ENCODE results near the gene LCP2.

Gene LCP2

DNA sequence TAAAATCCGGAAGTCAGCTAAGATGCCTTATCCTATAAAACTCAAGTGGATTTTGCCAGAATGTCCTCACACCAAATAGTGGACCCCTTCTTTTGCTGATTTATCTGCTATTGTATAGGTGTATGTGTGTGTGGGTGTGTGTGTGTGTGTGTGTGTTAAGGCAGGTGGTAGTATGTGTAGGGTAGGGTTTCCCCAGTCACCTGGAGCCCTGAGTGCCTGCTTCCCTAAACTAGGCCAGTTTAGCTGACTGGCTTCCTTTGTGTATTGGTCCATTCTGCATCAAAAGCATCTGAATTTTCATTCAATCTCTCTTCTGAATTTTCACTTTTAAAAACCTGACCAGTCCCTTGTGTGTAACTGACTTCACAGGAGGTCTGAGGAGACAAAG, 42.2 kb upstream of the LCP2 start:
- no peak for DNase-seq (ENCODE audit: low read depth)
- no peak for TF ChIP-seq CTCF (conservative IDR thresholded peaks at IDR 0.05; ENCODE audit: low read depth, low read length)
- no peak overlapping the region for H3K4me3 ChIP-seq (ENCODE audit: low read length)

DNA sequence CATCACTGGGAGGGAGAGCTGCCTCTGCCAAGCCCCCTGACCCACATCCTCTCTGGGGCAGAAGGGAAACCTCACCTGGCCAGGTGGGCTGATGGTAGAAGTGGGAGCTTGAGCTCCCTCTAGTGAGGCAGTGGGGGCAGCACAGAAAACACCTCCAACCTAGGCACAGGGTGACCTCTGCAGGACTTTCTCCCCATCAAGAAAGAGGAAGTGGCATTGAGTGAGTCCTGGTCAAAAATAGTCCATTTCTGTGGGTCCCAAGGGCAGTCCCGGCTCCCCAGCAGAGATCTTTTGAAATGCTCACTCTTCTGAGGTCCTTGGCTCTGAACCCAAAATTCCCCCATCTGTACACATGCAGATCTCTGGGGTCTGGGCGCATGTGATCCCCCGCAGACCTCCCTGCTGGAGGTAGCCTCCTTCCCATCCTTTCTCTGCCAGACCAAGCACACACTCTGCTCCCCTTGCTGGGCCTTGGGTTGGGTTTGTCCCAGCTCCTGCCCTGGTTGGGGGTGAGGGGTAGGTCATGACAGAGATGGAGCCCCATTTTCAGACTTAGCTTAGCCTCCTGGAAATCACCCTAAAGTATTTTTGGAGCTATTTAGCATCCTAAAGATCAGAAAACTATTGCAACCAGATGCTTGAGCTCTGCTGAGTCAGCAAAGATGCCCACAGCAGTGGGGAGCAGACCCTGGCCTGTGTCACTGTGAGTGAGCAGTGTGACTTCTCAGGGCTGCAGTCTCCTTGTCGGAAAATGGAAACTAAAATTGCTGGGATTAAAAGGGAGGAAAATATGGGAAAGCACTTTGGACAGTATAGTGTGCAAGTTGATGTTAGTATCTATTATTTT, 41.6 kb upstream of the LCP2 start:
- TF ChIP-seq CTCF (conservative IDR thresholded peaks at IDR 0.05; ENCODE audit: low read depth, low read length), result peak; percentile 12
- H3K4me3 ChIP-seq (ENCODE audit: low read length), result no peak overlapping the region
- DNase-seq (ENCODE audit: low read depth), result no peak

DNA sequence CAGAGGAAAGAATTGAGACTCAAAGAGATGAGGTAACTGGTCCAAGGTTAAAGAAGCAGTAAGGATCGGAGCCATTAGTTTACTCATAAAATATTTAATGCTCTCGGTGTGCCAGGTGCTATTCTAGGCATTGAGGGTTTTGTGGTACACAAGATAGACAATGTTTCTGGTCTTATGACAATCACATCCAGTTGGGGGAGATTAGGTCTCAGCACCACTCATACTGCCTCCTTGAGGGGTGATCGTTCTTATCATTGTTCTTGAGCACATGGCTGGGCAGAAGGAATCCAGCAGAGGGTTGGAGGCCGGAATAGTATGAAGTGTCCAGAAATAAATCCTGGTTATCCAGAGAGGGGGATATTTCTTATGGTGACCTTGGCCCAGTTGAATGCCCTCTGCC, 40.7 kb upstream of the LCP2 start:
- no peak for TF ChIP-seq CTCF (conservative IDR thresholded peaks at IDR 0.05; ENCODE audit: low read depth, low read length)
- no peak overlapping the region for H3K4me3 ChIP-seq (ENCODE audit: low read length)
- no peak for DNase-seq (ENCODE audit: low read depth)

DNA sequence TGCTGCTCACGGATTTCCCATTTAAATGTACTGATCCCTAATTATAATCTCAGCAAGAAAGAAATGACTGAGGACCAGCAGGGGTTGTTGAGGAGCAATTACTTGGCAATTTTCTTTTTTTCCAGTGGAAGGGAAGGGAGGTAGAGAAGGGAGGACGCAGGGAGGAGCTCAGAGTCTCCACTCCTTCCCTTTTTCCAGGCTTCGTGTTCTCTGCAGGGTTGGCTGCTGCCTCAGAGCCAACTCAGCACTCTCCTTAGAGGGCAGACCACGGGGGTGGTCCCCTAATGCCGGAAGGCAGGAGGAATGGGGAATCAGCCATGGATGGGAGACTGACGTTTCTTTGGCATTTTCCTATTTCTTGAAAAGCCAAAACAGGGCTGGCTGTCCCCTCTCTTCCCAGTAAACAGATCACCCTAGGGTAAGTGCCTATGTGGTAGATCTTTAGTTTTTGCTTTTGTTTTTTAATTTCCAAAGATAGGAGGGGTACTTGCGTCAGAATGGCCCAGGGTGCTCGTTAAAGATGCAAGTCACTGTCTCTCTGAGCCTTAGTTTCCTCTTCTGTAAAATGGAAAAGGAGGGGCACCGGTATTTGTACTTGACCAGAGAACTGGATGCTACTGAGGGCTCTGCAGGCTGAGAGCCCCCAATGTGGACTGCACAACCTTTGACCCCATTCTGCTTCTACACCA, 39.6 kb upstream of the LCP2 start:
- no peak overlapping the region for H3K4me3 ChIP-seq (ENCODE audit: low read length)
- no peak for DNase-seq (ENCODE audit: low read depth)
- no peak for TF ChIP-seq CTCF (conservative IDR thresholded peaks at IDR 0.05; ENCODE audit: low read depth, low read length)

DNA sequence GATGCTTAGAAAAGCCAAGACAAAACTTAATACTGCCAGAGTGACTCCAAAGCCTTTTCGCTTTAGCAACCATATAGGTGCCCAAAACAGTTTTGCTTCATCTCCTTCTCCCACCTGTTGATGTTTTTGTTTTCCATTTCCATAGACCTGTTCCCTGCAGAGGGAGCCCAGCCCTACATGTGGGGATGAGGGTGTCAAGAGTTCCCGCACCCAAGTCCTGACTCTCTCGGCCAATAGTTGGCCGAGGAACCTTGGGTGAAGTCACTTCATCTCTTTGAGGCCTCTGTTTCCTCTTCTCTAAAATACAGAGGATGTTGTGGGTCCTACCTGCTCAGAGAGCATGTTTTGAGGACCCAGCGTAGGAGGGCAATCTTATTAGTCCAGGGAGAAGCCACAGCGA, 38.5 kb upstream of the LCP2 start:
- DNase-seq (ENCODE audit: low read depth), result no peak
- no peak overlapping the region for H3K4me3 ChIP-seq (ENCODE audit: low read length)
- no peak for TF ChIP-seq CTCF (conservative IDR thresholded peaks at IDR 0.05; ENCODE audit: low read depth, low read length)

DNA sequence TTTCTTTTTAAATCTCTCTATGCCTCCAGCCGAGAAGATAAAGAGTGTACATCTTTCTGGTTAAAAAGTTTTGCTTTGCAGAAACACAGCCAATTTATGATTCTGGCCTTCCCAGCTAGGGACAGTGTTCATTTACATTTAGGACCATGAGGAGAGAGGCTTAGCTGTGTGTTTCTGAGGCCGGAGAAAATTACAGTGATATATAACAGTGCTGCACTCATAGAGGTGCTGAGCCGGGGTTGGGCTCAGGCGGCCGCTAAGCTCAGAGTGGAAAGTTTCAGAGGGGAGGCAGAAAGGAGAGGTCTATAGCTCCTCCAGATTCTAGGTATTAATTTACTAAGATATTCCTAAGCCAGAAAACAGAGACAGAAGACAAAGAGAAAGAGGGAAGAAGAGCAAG, 37.0 kb upstream of the LCP2 start:
- H3K4me3 ChIP-seq (ENCODE audit: low read length), result no peak overlapping the region
- no peak for DNase-seq (ENCODE audit: low read depth)
- no peak for TF ChIP-seq CTCF (conservative IDR thresholded peaks at IDR 0.05; ENCODE audit: low read depth, low read length)

Measured in retinal pigment epithelial cell (primary cell).